RKO (cell line): ENCODE measurements around the gene RUNDC3A.
A peak's percentile ranks its signal among the peaks of the same experiment; 100 is the strongest.
"Not testable (repeated sequence)": the region's sequence is repeated elsewhere in the genome, so short reads cannot be mapped to it uniquely, and the experiment has no call there.

Source experiments
- DNase-seq: peaks from one replicate; pipeline ENCODE4 v3.0.0-alpha.2; 2016; ENCODE audit warnings: low spot score

The RUNDC3A gene

DNA sequence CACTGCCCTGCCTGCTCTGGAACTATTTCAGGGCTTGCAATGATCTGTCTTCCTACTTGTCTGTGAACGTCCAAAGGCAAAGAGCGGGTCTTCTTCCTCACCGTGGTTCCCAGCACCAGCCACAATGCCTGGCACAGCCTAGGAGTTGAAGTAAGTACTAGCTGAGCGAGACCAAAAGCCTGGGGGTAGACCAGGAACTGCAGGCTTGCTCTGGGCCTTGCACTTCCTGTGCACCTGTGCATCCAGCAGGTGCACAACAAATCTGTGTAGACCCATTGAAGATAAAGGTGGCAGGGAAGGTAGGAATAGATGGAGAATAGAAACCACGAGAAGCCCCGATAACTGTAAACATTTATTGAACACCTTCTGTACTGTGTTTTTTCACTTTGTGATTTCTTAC is 50.6 kb downstream of the RUNDC3A start:
- DNase-seq = no peak

GRCh38 chr17:44359458-44360143 is 51.2 kb downstream of the RUNDC3A start:
- DNase-seq = no peak

- no peak for DNase-seq
Measured at GRCh38 chr17:44360144-44360533, 51.7 kb downstream of the RUNDC3A start.

- DNase-seq = peak; percentile 22
Measured at GRCh38 chr17:44360826-44361225, 52.4 kb downstream of the RUNDC3A start.

DNA sequence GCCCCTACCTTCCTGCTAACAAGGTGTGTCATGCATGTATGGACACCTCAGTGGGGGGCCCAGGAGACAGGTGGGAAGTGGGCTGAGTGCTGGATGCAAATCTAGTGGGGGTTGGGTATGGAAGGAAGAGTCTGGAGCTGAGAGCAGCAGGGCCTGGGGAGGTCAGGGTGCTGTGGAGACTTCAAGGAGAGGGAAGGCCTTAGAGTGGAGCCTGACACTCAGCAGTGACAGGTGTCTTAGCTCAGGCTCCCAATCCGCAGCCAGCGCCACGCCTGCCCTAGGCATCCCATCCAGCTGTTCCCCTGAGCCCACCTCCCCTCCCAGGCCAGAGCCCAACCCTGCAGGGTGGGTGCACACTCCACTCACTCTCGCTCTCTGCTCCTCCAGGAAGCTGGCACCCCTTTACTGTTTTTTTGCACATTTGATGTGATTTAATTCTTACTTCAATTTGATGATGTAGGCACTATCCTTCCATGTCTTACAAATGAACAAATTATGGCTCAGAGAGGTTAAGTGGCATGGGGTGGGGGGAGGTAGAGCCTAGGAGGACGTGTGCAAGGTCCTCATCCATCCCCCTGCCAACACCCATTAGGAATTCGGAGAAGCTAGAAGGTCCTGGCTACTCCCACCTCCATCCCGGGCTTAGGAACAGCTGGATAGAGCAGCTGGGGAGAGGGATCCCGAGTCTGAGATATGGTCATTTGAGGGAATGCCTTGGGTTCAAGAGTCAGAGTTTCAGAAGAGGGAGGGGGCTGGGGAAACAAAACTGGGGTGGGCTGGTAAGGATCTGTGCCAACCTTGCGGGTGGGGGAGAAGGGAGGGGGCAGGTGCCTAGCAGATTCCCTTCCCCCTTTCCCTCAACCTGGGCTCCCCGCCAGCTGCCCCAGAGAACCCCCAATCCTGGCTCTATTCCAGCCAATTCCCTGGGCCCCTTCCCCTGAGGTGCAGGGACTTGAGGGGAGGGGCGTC is 53.2 kb downstream of the RUNDC3A start:
- DNase-seq = no peak

DNA sequence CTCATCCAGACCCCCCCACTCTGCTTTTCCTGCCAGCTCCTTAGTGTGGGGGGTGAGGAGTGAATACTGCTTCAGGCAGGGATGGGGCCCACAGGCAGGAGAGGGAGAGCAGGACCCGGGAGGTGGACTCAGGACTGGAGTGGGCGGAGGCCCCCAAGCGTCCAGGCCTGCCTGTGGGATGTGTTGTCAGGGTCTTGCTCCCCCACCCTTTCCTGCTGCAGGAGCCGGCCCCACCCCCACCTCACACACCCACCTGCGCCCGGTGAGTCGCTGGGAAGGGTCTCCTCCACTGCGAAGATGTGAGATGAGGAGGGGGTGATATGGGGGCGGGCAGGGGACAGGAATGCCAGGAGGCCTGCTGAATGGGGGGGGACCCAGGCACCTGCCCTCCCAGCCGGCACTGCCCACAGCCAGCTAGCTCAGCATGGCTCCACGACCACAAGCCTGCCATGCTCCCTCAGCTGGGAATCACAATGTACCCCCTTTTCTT is 54.1 kb downstream of the RUNDC3A start:
- no peak for DNase-seq

GRCh38 chr17:44362949-44363612 is 54.7 kb downstream of the RUNDC3A start:
- DNase-seq = peak; percentile 11

DNA sequence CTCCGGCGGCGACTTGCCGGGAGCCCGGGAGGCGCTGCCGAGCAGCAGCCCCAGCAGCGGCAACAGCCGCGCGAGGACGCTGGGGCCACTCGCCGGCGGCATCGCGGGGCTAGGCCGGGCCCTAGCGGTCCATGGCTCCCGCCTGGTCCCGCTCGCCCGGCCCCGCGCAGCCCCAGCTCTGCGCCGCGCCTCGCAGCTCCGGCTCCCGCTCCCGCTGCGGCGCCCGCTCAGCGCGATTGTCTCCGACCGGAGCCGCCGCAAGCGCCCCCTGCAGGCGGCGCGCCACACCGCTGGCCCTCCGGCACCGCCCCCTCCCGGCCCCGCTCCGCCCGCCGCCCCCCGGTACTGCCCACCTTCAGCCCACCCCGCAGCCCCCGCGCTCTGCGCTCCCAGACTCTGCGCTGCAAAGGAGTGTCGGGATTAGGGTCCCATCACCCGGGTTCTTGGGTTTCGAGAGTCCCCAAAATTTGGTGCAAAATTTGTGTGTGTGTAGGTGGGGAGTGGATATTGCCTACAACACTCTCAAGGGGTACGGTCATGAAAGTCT is 55.3 kb downstream of the RUNDC3A start, which contains the start of gene FAM171A2:
FAM171A2 (minus strand) TSS at position 241 of the 547 bp plus-strand sequence; CDS start at position 102, 139 bp downstream.
- peak; percentile 65 for DNase-seq

- not testable (repeated sequence) for DNase-seq
Measured at GRCh38 chr17:44365051-44365450, 56.6 kb downstream of the RUNDC3A start.

DNA sequence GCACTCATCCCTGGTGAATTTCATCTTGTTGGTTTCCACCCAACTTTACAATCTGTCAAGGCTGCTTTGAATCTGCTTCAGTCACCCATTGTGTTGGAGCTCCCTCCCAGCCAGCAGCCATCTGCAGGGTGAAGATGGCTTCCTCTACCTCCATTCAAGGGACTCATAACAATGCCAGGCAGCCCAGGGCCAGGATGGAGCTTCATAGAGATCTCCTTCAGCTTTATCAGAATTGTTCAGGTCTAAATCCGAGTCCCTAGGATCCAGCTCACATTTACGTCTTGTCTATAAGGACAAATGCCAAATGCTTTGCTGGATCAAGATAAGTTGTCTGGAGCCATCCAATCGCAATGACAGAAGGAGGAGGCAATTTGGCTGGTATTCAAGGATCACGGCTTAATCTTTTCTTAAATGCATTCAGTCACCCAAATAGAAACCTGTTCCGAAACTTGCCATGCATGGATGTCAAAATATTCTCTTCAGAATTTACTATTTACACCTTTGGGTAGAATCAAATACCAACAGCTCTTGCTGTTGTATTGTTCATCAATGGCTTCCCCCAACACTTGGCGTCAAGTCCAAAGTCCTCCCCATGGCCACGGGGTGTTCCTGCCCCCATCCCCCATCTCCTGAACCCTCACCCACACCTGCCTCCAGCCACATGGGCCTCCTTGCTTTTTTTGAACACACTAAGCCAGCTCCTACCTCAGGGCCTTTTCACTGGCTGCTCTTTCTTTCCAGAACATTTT is 59.0 kb downstream of the RUNDC3A start:
- DNase-seq = no peak
